ENCODE results near the gene KIF18B.
A peak's percentile ranks its signal among the peaks of the same experiment; 100 is the strongest.

The KIF18B gene

GRCh38 chr17:44904001-44904984, 43.3 kb downstream of the KIF18B start:
- no peak for DNase-seq

GRCh38 chr17:44903012-44903685, 44.4 kb downstream of the KIF18B start:
- DNase-seq = no peak

GRCh38 chr17:44902135-44902760, 45.3 kb downstream of the KIF18B start:
- DNase-seq = no peak

- DNase-seq = no peak
These were observed 46.1 kb downstream of the KIF18B start for GRCh38 chr17:44901411-44901921.

GRCh38 chr17:44900894-44901293, 46.7 kb downstream of the KIF18B start:
- no peak for DNase-seq

GRCh38 chr17:44899074-44899782, 48.3 kb downstream of the KIF18B start, which contains the start of gene EFTUD2:
Gene EFTUD2 (minus strand): TSS chr17:44899445. CDS start chr17:44894521, 4,924 bp downstream.
- peak; percentile 81 to 95 (median 90) for DNase-seq

- peak in 1 of 5 experiments; percentile 58 for DNase-seq
These were observed 48.9 kb downstream of the KIF18B start for GRCh38 chr17:44898768-44899073.

- no peak for DNase-seq
These were observed 52.9 kb downstream of the KIF18B start for GRCh38 chr17:44894642-44895041.

- no peak for DNase-seq
These were observed 55.3 kb downstream of the KIF18B start for GRCh38 chr17:44892250-44892649.

GRCh38 chr17:44889003-44889402, 58.6 kb downstream of the KIF18B start:
- no peak for DNase-seq

- peak in 2 of 5 experiments; percentile 21 to 34 for DNase-seq
These were observed 59.3 kb downstream of the KIF18B start for GRCh38 chr17:44887971-44888954.

- DNase-seq = no peak
These were observed 60.6 kb downstream of the KIF18B start for GRCh38 chr17:44887016-44887415.

GRCh38 chr17:44884941-44885340, 62.6 kb downstream of the KIF18B start:
- no peak for DNase-seq

GRCh38 chr17:44881145-44881544, 66.4 kb downstream of the KIF18B start:
- DNase-seq = no peak

GRCh38 chr17:44880062-44880461, 67.5 kb downstream of the KIF18B start:
- no peak for DNase-seq

- DNase-seq = no peak
These were observed 68.2 kb downstream of the KIF18B start for GRCh38 chr17:44879376-44879775.

GRCh38 chr17:44878627-44879221, 68.8 kb downstream of the KIF18B start:
- DNase-seq = peak in 1 of 5 experiments; percentile 16

GRCh38 chr17:44877121-44877520, 70.5 kb downstream of the KIF18B start:
- no peak for DNase-seq

GRCh38 chr17:44875761-44876160, 71.8 kb downstream of the KIF18B start:
- no peak for DNase-seq
